HG03565 (cell line): Measurements from ENCODE around the gene CREB3L4.
"Not testable (repeated sequence)": the region's sequence is repeated elsewhere in the genome, so short reads cannot be mapped to it uniquely, and the experiment has no call there.

ENCODE experiments used
- ATAC-seq: cut with Tn5 transposase; IDR thresholded peaks from one replicate; pipeline ENCODE4 v1.9.1; 2021; ENCODE audit warnings: mild to moderate bottlenecking, moderate library complexity; ENCODE audit not compliant: unreplicated experiment

The CREB3L4 gene

GRCh38 chr1:153958111-153958960, 9.4 kb upstream of the CREB3L4 start, which contains the start of gene CRTC2:
CRTC2 (minus strand) TSS chr1:153958612; CDS start chr1:153958497, 115 bp downstream.
- ATAC-seq, result peak; percentile 72

- no peak for ATAC-seq
Observed at GRCh38 chr1:153958961-153959260, 8.8 kb upstream of the CREB3L4 start.

- ATAC-seq, result no peak
Observed at GRCh38 chr1:153959454-153959853, 8.2 kb upstream of the CREB3L4 start.

- ATAC-seq, result no peak
Observed at GRCh38 chr1:153960206-153960605, 7.5 kb upstream of the CREB3L4 start.

GRCh38 chr1:153961421-153961820, 6.3 kb upstream of the CREB3L4 start:
- no peak for ATAC-seq

GRCh38 chr1:153962088-153963029, 5.3 kb upstream of the CREB3L4 start:
- ATAC-seq, result no peak

- peak; percentile 33 for ATAC-seq
Observed at GRCh38 chr1:153963030-153963849, 4.5 kb upstream of the CREB3L4 start, which contains the start of gene SLC39A1. SLC39A1 (minus strand) TSS chr1:153963537; CDS start chr1:153962715, 822 bp downstream.

GRCh38 chr1:153963850-153964331, 3.8 kb upstream of the CREB3L4 start:
- ATAC-seq, result no peak

GRCh38 chr1:153968000-153968363, 280 bp downstream of the CREB3L4 start:
- ATAC-seq, result no peak

- ATAC-seq, result no peak
Observed at GRCh38 chr1:153968408-153968807, 706 bp downstream of the CREB3L4 start.

- no peak for ATAC-seq
Observed at GRCh38 chr1:153968972-153969371, 1.3 kb downstream of the CREB3L4 start.

- ATAC-seq, result no peak
Observed at GRCh38 chr1:153970346-153970745, 2.6 kb downstream of the CREB3L4 start.

- no peak for ATAC-seq
Observed at GRCh38 chr1:153973071-153973470, 5.4 kb downstream of the CREB3L4 start.

- no peak for ATAC-seq
Observed at GRCh38 chr1:153973525-153973924, 5.8 kb downstream of the CREB3L4 start.

GRCh38 chr1:153976819-153977249, 9.1 kb downstream of the CREB3L4 start:
- no peak for ATAC-seq

GRCh38 chr1:153977250-153978240, 9.8 kb downstream of the CREB3L4 start, which contains the start of gene JTB:
JTB (minus strand) TSS chr1:153977674; CDS start chr1:153977252, 422 bp downstream.
- ATAC-seq, result peak; percentile 70

GRCh38 chr1:153978274-153978909, 10.7 kb downstream of the CREB3L4 start:
- ATAC-seq, result peak; percentile 9

GRCh38 chr1:153979091-153979490, 11.4 kb downstream of the CREB3L4 start:
- not testable (repeated sequence) for ATAC-seq

- not testable (repeated sequence) for ATAC-seq
Observed at GRCh38 chr1:153981735-153982134, 14.0 kb downstream of the CREB3L4 start.
